ENCODE data around the gene CHIA. TPM values are rescaled to one million over a fixed set of nuclear protein-coding genes. Genes with fewer than 3 reads are reported as not detected.

The CHIA gene
- total RNA-seq, 2 donors from 2014 or later: not detected

DNA sequence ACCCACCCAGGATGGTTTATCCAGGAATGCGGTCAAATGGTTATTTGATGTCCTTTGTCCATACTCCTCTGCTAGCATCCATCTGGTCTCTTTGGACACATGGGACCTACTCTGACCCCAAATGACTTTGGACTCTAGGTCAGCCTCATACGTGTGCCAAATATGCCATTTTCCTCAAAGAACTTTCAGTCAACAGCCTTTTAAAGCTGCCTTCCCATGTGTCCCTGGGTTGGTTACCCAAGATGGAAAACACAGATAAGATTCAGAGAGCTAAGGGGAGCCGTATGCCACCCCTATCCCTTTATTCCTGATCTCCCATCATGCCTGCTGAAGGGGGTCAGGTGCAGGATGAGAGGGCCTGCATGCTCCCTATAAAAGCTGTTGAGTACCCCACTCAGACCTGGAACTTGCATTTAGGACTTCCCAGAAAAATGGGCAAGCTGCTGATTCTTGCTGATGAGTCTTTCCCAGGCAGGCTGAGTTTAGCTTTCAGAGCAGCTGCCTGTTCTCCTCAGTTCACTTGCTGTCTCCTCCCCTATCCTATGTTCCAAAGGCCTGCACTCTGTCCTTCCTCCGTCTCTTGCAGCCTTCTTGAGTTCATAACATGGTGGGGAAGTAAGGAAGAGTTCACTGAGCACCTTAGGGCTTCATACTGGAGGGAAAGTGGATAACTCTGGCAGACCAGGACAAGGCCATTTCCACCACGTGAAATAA is 43.4 kb upstream of the CHIA start:
- no peak overlapping the region for H3K27ac Mint-ChIP-seq
- no peak for DNase-seq
- 90 to 100% methylated on average over 4 to 5 of the region's 5 CpGs for WGBS, 2 experiments (ENCODE audit: insufficient coverage in 1 of 2, insufficient read length in 1 of 2)
- no peaks in the 10 kb centered on the region for H3K9me3 Mint-ChIP-seq
- TF ChIP-seq, protein P1, sequence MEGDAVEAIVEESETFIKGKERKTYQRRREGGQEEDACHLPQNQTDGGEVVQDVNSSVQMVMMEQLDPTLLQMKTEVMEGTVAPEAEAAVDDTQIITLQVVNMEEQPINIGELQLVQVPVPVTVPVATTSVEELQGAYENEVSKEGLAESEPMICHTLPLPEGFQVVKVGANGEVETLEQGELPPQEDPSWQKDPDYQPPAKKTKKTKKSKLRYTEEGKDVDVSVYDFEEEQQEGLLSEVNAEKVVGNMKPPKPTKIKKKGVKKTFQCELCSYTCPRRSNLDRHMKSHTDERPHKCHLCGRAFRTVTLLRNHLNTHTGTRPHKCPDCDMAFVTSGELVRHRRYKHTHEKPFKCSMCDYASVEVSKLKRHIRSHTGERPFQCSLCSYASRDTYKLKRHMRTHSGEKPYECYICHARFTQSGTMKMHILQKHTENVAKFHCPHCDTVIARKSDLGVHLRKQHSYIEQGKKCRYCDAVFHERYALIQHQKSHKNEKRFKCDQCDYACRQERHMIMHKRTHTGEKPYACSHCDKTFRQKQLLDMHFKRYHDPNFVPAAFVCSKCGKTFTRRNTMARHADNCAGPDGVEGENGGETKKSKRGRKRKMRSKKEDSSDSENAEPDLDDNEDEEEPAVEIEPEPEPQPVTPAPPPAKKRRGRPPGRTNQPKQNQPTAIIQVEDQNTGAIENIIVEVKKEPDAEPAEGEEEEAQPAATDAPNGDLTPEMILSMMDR (conservative IDR thresholded peaks at IDR 0.05): no peak
- H3K27me3 ChIP-seq (ENCODE audit: control insufficient read depth, insufficient read depth, low read length, poor library complexity, severe bottlenecking): no peaks in the 10 kb centered on the region
- no peak overlapping the region for H3K27ac ChIP-seq (ENCODE audit: low read depth, low read length)
- no peak overlapping the region for H3K9ac ChIP-seq (ENCODE audit: extremely low read depth, low read length, poor library complexity, severe bottlenecking)
- no peak overlapping the region for H3K4me3 Mint-ChIP-seq
- peaks cover 6% of the 10 kb centered on the region for H3K4me1 ChIP-seq (ENCODE audit: control insufficient read depth, insufficient read depth, low read length)
- H3K4me3 ChIP-seq (ENCODE audit: low read length): no peak overlapping the region
- H3K4me1 Mint-ChIP-seq: peaks cover 4% of the 10 kb centered on the region
- no peaks in the 10 kb centered on the region for H3K9me3 ChIP-seq (ENCODE audit: control insufficient read depth, low read length)
- no peaks in the 10 kb centered on the region for H3K36me3 ChIP-seq (ENCODE audit: control insufficient read depth, insufficient read depth, low read length)
- H3K27me3 Mint-ChIP-seq (ENCODE audit: insufficient read depth): peaks cover 3% of the 10 kb centered on the region
- H3K36me3 Mint-ChIP-seq (ENCODE audit: low read depth): no peaks in the 10 kb centered on the region

GRCh38 chr1:111249960-111250359 is 40.7 kb upstream of the CHIA start:
- H3K4me1 Mint-ChIP-seq: no peaks in the 10 kb centered on the region
- H3K9me3 ChIP-seq (ENCODE audit: control insufficient read depth, low read length): no peaks in the 10 kb centered on the region
- TF ChIP-seq, protein P1 (conservative IDR thresholded peaks at IDR 0.05): no peak
- no peaks in the 10 kb centered on the region for H3K36me3 ChIP-seq (ENCODE audit: control insufficient read depth, insufficient read depth, low read length)
- no peak overlapping the region for H3K27ac ChIP-seq (ENCODE audit: low read depth, low read length)
- H3K27me3 ChIP-seq (ENCODE audit: control insufficient read depth, insufficient read depth, low read length, poor library complexity, severe bottlenecking): no peaks in the 10 kb centered on the region
- no peak overlapping the region for H3K27ac Mint-ChIP-seq
- no peak overlapping the region for H3K4me3 ChIP-seq (ENCODE audit: low read length)
- H3K4me3 Mint-ChIP-seq: no peak overlapping the region
- no peaks in the 10 kb centered on the region for H3K4me1 ChIP-seq (ENCODE audit: control insufficient read depth, insufficient read depth, low read length)
- no peaks in the 10 kb centered on the region for H3K36me3 Mint-ChIP-seq (ENCODE audit: low read depth)
- peaks cover 8% of the 10 kb centered on the region for H3K27me3 Mint-ChIP-seq (ENCODE audit: insufficient read depth)
- no peak overlapping the region for H3K9ac ChIP-seq (ENCODE audit: extremely low read depth, low read length, poor library complexity, severe bottlenecking)
- DNase-seq: no peak
- 91 to 100% methylated on average over 1 to 4 of the region's 4 CpGs for WGBS, 2 experiments (ENCODE audit: insufficient coverage in 1 of 2, insufficient read length in 1 of 2)
- no peaks in the 10 kb centered on the region for H3K9me3 Mint-ChIP-seq

DNA sequence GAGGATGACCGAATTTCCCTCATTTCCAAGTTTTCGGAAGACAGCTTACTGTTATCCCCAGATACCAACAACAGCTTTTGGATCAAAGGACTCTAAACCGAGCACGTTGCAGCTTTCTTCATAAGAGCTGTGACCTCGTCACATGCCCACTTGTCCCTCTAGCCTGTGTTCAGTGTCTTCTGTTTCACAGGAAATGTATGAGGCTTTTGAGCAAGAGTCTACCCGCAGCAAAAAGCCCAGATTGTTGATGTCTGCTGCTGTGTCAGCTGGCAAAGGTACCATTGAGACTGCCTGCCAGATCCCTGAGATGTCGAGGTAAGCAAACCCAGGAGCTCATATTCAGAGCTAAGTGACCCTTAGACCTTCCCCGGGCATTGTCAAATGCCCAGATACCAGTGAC is 39.1 kb upstream of the CHIA start:
- H3K36me3 ChIP-seq (ENCODE audit: control insufficient read depth, insufficient read depth, low read length): no peaks in the 10 kb centered on the region
- H3K4me3 ChIP-seq (ENCODE audit: low read length): no peak overlapping the region
- no peak overlapping the region for H3K27ac Mint-ChIP-seq
- no peaks in the 10 kb centered on the region for H3K36me3 Mint-ChIP-seq (ENCODE audit: low read depth)
- H3K4me1 ChIP-seq (ENCODE audit: control insufficient read depth, insufficient read depth, low read length): no peaks in the 10 kb centered on the region
- no peak overlapping the region for H3K9ac ChIP-seq (ENCODE audit: extremely low read depth, low read length, poor library complexity, severe bottlenecking)
- no peak overlapping the region for H3K27ac ChIP-seq (ENCODE audit: low read depth, low read length)
- no peaks in the 10 kb centered on the region for H3K9me3 Mint-ChIP-seq
- H3K4me3 Mint-ChIP-seq: no peak overlapping the region
- no peaks in the 10 kb centered on the region for H3K27me3 ChIP-seq (ENCODE audit: control insufficient read depth, insufficient read depth, low read length, poor library complexity, severe bottlenecking)
- H3K4me1 Mint-ChIP-seq: no peaks in the 10 kb centered on the region
- WGBS, 2 experiments (ENCODE audit: insufficient coverage in 1 of 2, insufficient read length in 1 of 2): 90 to 93% methylated on average over 8 of the region's 8 CpGs
- H3K27me3 Mint-ChIP-seq (ENCODE audit: insufficient read depth): peaks cover 8% of the 10 kb centered on the region
- no peaks in the 10 kb centered on the region for H3K9me3 ChIP-seq (ENCODE audit: control insufficient read depth, low read length)
- DNase-seq: no peak
- TF ChIP-seq, protein P1 (conservative IDR thresholded peaks at IDR 0.05): no peak
